Body of pancreas (tissue), 4 donors: ENCODE data around the gene BASP1. TPM values are rescaled to one million over a fixed set of nuclear protein-coding genes. Genes with fewer than 3 reads are reported as not detected.

Source experiments
- ATAC-seq: fragments of 150-250 bp; one replicate; pipeline ENCODE4 v1.9.1; 2016
- DNase-seq, 4 donors: peaks; one replicate each; pipeline ENCODE4 v3.0.0-alpha.2; 2019
- H3K27ac ChIP-seq, 4 donors: fragments of 200-600 bp; sonication (generic); 1 replicate in 3 of 4; 2 replicates in 1 of 4; pipeline versions ENCODE4 v1.5.1 to v1.6.1; 2016 to 2019; ENCODE audit warnings: mild to moderate bottlenecking in 1 of 4, mixed read lengths in 1 of 4, moderate library complexity in 1 of 4
- H3K27me3 ChIP-seq, 2 donors: fragments of 200-600 bp; sonication (generic); one replicate each; pipeline ENCODE4 v1.6.0; 2016; ENCODE audit warnings: mild to moderate bottlenecking in 1 of 2
- H3K36me3 ChIP-seq, 2 donors: fragments of 200-600 bp; sonication (generic); replicated peaks in 1 of 2; 2 replicates each; pipeline ENCODE4 v1.5.1; 2016; ENCODE audit warnings: low read depth in 2 of 2; ENCODE audit not compliant: insufficient read depth in 1 of 2
- H3K4me1 ChIP-seq: fragments of 200-600 bp; sonication (generic); one replicate; pipeline ENCODE4 v1.6.0; 2016
- H3K4me3 ChIP-seq, 2 donors: fragments of 200-600 bp; sonication (generic); 1 replicate in 1 of 2; 2 replicates in 1 of 2; pipeline ENCODE4 v1.5.1; 2016 to 2019
- H3K9me3 ChIP-seq, 3 donors: fragments of 200-600 bp; sonication (generic); 1 replicate in 2 of 3; 2 replicates in 1 of 3; pipeline ENCODE4 v1.5.1; 2016
- CTCF ChIP-seq, 7 experiments: fragments of 450-650 bp in 4 of 7; fragments of 200-600 bp in 3 of 7; sonication (generic) in 3 of 7; IDR thresholded peaks; one replicate each; pipeline ENCODE4 v1.5.1; 2016 to 2019; ENCODE audit warnings: antibody characterized with exemption in 7 of 7
- POLR2A ChIP-seq, 3 donors: fragments of 450-650 bp; IDR thresholded peaks; one replicate each; pipeline ENCODE4 v1.6.1; 2016; ENCODE audit warnings: antibody characterized with exemption in 3 of 3, mild to moderate bottlenecking in 2 of 3
- WGBS, 2 donors: methylation state at CpG; one replicate each; pipeline ENCODE4 v1.1.5; 2017; 5-methylcytosine and 5-hydroxymethylcytosine counted together
- intact Hi-C: fragments of 100-400 bp; cut with DNase I; formaldehyde crosslinking; loops from one replicate; pipeline ENCODE4 v1.15.1; 2023
- total RNA-seq, 2 donors: library from RNA; depleted of rRNA; stranded (reverse); fragments of >200 nt; gene quantifications; one replicate each; pipeline ENCODE4 v1.1.0, GENCODE V29; 2016

The BASP1 gene
- total RNA-seq, 2 donors from 2014 or later: 4.0 to 4.7 TPM

DNA sequence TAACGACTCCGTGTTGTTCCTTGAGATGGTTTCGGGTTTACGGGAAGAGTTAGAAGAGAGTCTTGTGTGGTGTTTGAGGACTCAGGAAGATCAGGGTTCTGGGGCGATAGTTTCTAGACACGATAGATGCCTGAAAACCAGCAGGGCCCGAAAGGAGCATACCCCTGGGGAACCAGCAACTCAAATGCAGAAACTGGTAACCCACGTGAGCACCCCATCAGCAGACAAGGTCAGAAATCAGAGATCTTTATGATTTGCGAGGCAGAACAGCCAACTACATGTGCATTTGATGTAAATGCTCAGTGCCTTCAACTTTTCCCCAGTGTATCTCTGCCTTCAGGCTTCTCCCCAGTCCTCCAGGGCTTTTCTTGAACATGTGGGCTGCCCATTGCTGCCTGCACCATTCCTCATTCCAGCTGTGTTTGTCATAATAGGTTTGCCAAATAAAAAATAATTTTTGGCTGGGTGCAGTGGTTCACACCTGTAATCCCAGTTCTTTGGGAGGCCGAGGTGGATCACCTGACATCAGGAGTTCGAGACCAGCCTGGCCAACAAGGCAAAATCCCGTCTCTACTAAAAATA is 75.1 kb downstream of the BASP1 start:
- no peaks in the 10 kb centered on the region for H3K36me3 ChIP-seq
- no peak overlapping the region for H3K27ac ChIP-seq
- no peaks in the 10 kb centered on the region for H3K9me3 ChIP-seq
- H3K4me1 ChIP-seq: no peaks in the 10 kb centered on the region
- intact Hi-C loops: no loop called here
- ATAC-seq (no peak), DNase-seq (no peak)
- WGBS, 2 donors: 88 to 92% methylated on average over 12 of the region's 12 CpGs
- TF ChIP-seq POLR2A (IDR thresholded peaks at IDR 0.05) (no peak), CTCF (IDR thresholded peaks at IDR 0.05) (no peak)
- H3K4me3 ChIP-seq: no peak overlapping the region
- no peaks in the 10 kb centered on the region for H3K27me3 ChIP-seq

GRCh38 chr5:17294639-17295311 is 77.3 kb downstream of the BASP1 start:
- 88 to 91% methylated on average over 3 to 8 of the region's 8 CpGs for WGBS, 2 donors
- Histone ChIP-seq H3K9me3 (no peaks in the 10 kb centered on the region), H3K36me3 (no peaks in the 10 kb centered on the region), H3K27me3 (no peaks in the 10 kb centered on the region), H3K27ac (no peak overlapping the region), H3K4me3 (no peak overlapping the region), H3K4me1 (peaks cover 5% of the 10 kb centered on the region)
- DNase-seq (no peak), ATAC-seq (no peak)
- TF ChIP-seq POLR2A (IDR thresholded peaks at IDR 0.05) (no peak), CTCF (IDR thresholded peaks at IDR 0.05) (no peak)
- intact Hi-C loops: no loop called here

DNA sequence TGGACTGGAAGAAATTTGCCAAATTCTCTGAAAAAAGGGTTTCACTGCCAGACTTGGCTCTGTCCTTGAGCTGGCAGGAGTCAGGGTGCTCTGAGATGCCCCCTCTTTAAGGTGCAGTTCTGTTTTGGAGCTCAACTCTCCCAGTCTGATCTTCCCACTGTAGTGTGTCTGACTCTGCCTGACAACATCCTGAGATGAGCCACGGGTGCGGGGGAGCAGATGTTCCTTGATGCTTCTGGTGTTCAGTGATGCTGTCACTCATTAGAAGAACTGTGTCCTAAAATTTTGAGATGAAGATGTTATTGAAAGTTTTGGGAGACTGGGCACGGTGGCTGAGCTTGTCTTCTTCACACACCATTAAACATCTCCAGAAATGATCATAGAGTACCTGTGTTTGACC is 78.2 kb downstream of the BASP1 start:
- no peak overlapping the region for H3K27ac ChIP-seq
- ATAC-seq (no peak), DNase-seq (no peak)
- H3K36me3 ChIP-seq: no peaks in the 10 kb centered on the region
- intact Hi-C loops: no loop called here
- 52 to 88% methylated on average over 3 of the region's 3 CpGs for WGBS, 2 donors
- no peaks in the 10 kb centered on the region for H3K27me3 ChIP-seq
- H3K9me3 ChIP-seq: no peaks in the 10 kb centered on the region
- TF ChIP-seq CTCF (IDR thresholded peaks at IDR 0.05) (no peak), POLR2A (IDR thresholded peaks at IDR 0.05) (no peak)
- H3K4me1 ChIP-seq: peaks cover 5% of the 10 kb centered on the region
- no peak overlapping the region for H3K4me3 ChIP-seq

- ATAC-seq (no peak), DNase-seq (no peak)
- 94 to 96% methylated on average over 3 of the region's 3 CpGs for WGBS, 2 donors
- H3K4me1 ChIP-seq: peaks cover 25% of the 10 kb centered on the region
- no peak overlapping the region for H3K4me3 ChIP-seq
- intact Hi-C loops: no loop called here
- TF ChIP-seq POLR2A (IDR thresholded peaks at IDR 0.05) (no peak), CTCF (IDR thresholded peaks at IDR 0.05) (no peak)
- H3K27me3 ChIP-seq: no peaks in the 10 kb centered on the region
- no peaks in the 10 kb centered on the region for H3K9me3 ChIP-seq
- no peak overlapping the region for H3K27ac ChIP-seq
- H3K36me3 ChIP-seq: no peaks in the 10 kb centered on the region
Observed at GRCh38 chr5:17302106-17302505, 84.7 kb downstream of the BASP1 start.

DNA sequence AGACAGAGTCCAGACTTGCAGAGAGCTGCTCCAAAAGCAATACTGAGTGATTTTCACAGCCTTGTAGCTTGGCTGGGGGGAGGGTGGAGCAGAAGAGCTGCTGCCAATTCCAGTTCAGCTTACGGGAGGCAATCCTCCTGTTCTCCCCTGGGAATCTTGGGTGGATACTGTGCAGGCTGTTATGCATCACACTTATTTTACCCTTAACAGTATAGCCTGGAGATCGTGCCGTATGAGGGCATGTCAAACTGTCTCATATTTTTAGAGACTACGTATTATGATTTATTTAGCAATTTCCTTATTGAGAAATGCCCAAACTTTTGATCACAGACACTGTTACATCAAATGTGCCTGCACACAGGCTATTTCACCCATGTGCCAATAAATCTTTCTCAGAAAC is 85.2 kb downstream of the BASP1 start:
- 63 to 88% methylated on average over 4 of the region's 4 CpGs for WGBS, 2 donors
- H3K27ac ChIP-seq: no peak overlapping the region
- peaks cover 25% of the 10 kb centered on the region for H3K4me1 ChIP-seq
- no peak for TF ChIP-seq CTCF (IDR thresholded peaks at IDR 0.05)
- TF ChIP-seq POLR2A (IDR thresholded peaks at IDR 0.05): no peak
- no peaks in the 10 kb centered on the region for H3K9me3 ChIP-seq
- no peaks in the 10 kb centered on the region for H3K36me3 ChIP-seq
- H3K4me3 ChIP-seq: no peak overlapping the region
- intact Hi-C loops: no loop called here
- no peaks in the 10 kb centered on the region for H3K27me3 ChIP-seq
- no peak for DNase-seq
- ATAC-seq: no peak
